Ascending aorta (tissue), 2 donors: ENCODE data around the gene SF1. TPM values are rescaled to one million over a fixed set of nuclear protein-coding genes. Genes with fewer than 3 reads are reported as not detected.

Source experiments
- DNase-seq, 2 donors: peaks; one replicate each; pipeline ENCODE4 v3.0.0-alpha.2; 2019; ENCODE audit warnings: low spot score in 2 of 2
- H3K27ac ChIP-seq, 2 donors: fragments of 200-600 bp; sonication (generic); one replicate each; pipeline ENCODE4 v1.5.1; 2016 to 2017; ENCODE audit warnings: mild to moderate bottlenecking in 1 of 2
- H3K27me3 ChIP-seq: fragments of 200-600 bp; sonication (generic); one replicate; pipeline ENCODE4 v1.5.1; 2017
- H3K36me3 ChIP-seq, 2 donors: fragments of 200-600 bp; sonication (generic); one replicate each; pipeline ENCODE4 v1.5.1; 2016
- H3K4me1 ChIP-seq, 2 donors: fragments of 200-600 bp; sonication (generic); one replicate each; pipeline ENCODE4 v1.5.1; 2016 to 2017; ENCODE audit warnings: mild to moderate bottlenecking in 1 of 2
- H3K4me3 ChIP-seq, 2 donors: fragments of 200-600 bp; sonication (generic); one replicate each; pipeline ENCODE4 v1.5.1; 2016 to 2017; ENCODE audit warnings: mild to moderate bottlenecking in 1 of 2
- H3K9me3 ChIP-seq, 2 donors: fragments of 200-600 bp; sonication (generic); one replicate each; pipeline ENCODE4 v1.5.1; 2016
- intact Hi-C: fragments of 100-400 bp; cut with DNase I; formaldehyde crosslinking; loops from one replicate; pipeline ENCODE4 v1.15.1; 2023
- total RNA-seq: library from RNA; depleted of rRNA; stranded (reverse); fragments of >200 nt; gene quantifications from one replicate; pipeline ENCODE4 v1.1.0, GENCODE V29; 2016
- TF ChIP-seq, protein P1 (sequence below), 3 experiments: fragments of 200-600 bp in 2 of 3; fragments of 450-650 bp in 1 of 3; sonication (generic) in 2 of 3; IDR thresholded peaks; one replicate each; pipeline ENCODE4 v1.5.1; 2016 to 2019; ENCODE audit warnings: antibody characterized with exemption in 3 of 3, mild to moderate bottlenecking in 1 of 3, moderate library complexity in 1 of 3

SF1 gene
- total RNA-seq, 1 donor from 2014 or later: 332 TPM

DNA sequence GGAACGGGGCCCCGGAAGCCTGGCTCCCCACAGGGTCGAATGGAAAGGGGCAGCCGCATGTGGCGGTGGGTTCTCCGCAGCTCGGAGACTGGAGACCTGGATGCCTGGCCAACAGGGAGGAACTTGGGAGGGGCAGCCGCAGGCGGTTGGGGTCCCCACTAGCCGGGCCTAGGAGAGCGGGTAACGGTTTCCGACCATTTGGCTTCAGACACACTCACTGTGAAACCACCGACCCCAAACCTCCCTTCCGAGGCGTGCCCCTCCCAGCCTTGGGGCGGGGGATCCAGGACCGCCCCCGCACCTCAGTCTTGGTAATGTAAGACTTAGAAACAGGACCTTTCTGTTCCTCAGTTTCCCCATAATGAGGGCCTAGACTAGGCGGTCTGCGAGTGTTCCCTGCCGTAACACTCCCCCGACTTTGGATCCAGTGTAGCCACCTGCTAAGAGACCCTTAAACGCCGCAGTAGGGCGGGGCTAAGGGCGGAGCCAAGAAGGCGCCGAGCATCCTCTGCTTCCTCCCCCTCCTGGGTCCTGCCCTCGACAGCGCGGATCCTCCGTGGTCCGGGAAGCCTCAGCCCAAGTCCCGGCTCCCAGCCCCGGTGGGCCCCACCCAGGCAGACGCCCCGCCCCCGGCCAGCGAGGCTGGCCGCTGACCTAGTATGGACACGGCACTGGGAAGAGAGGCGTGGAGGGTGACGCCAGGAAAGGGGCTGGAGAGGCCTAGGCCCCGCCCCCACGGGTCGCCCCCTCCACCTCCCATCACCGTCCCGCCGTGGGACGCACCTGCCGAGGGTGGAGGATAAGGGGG is 32.6 kb downstream of the SF1 start:
- TF ChIP-seq, protein P1, sequence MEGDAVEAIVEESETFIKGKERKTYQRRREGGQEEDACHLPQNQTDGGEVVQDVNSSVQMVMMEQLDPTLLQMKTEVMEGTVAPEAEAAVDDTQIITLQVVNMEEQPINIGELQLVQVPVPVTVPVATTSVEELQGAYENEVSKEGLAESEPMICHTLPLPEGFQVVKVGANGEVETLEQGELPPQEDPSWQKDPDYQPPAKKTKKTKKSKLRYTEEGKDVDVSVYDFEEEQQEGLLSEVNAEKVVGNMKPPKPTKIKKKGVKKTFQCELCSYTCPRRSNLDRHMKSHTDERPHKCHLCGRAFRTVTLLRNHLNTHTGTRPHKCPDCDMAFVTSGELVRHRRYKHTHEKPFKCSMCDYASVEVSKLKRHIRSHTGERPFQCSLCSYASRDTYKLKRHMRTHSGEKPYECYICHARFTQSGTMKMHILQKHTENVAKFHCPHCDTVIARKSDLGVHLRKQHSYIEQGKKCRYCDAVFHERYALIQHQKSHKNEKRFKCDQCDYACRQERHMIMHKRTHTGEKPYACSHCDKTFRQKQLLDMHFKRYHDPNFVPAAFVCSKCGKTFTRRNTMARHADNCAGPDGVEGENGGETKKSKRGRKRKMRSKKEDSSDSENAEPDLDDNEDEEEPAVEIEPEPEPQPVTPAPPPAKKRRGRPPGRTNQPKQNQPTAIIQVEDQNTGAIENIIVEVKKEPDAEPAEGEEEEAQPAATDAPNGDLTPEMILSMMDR (IDR thresholded peaks at IDR 0.05): no peak
- DNase-seq: peak; percentile 88 to 97
- Histone ChIP-seq H3K4me3 (peak overlapping the region; percentile 86 to 89), H3K4me1 (peaks cover 4 to 11% of the 10 kb centered on the region in 2 donors), H3K27me3 (no peaks in the 10 kb centered on the region), H3K27ac (peak overlapping the region; percentile 98), H3K36me3 (peaks cover 0 to 4% of the 10 kb centered on the region in 2 donors), H3K9me3 (no peaks in the 10 kb centered on the region)
- intact Hi-C loops: loop anchor here (1.0 kb wide), 1 partner anchor 33 kb away; the partner anchor contains the start of gene SF1

- TF ChIP-seq, protein P1 (IDR thresholded peaks at IDR 0.05): no peak
- DNase-seq: peak; percentile 51 to 90
Observed at GRCh38 chr11:64745189-64745520, 33.2 kb downstream of the SF1 start.

GRCh38 chr11:64744544-64745188 is 33.7 kb downstream of the SF1 start:
- no peaks in the 10 kb centered on the region for H3K27me3 ChIP-seq
- TF ChIP-seq, protein P1 (IDR thresholded peaks at IDR 0.05): no peak
- H3K27ac ChIP-seq: peak overlapping the region; percentile 98
- intact Hi-C loops: no loop called here
- DNase-seq: no peak
- H3K4me1 ChIP-seq: peaks cover 4 to 11% of the 10 kb centered on the region in 2 donors
- H3K36me3 ChIP-seq: peaks cover 0 to 3% of the 10 kb centered on the region in 2 donors
- peak overlapping the region; percentile 86 to 89 for H3K4me3 ChIP-seq
- no peaks in the 10 kb centered on the region for H3K9me3 ChIP-seq

More at GRCh38 chr11:64745189-64745520, 33.2 kb downstream of the SF1 start:
- H3K27me3 ChIP-seq: no peaks in the 10 kb centered on the region
- peaks cover 0 to under 1% of the 10 kb centered on the region in 2 donors for H3K36me3 ChIP-seq
- intact Hi-C loops: no loop called here
- peaks cover 4 to 11% of the 10 kb centered on the region in 2 donors for H3K4me1 ChIP-seq
- H3K9me3 ChIP-seq: no peaks in the 10 kb centered on the region
- peak overlapping the region; percentile 98 for H3K27ac ChIP-seq
- H3K4me3 ChIP-seq: peak overlapping the region; percentile 86 to 89

DNA sequence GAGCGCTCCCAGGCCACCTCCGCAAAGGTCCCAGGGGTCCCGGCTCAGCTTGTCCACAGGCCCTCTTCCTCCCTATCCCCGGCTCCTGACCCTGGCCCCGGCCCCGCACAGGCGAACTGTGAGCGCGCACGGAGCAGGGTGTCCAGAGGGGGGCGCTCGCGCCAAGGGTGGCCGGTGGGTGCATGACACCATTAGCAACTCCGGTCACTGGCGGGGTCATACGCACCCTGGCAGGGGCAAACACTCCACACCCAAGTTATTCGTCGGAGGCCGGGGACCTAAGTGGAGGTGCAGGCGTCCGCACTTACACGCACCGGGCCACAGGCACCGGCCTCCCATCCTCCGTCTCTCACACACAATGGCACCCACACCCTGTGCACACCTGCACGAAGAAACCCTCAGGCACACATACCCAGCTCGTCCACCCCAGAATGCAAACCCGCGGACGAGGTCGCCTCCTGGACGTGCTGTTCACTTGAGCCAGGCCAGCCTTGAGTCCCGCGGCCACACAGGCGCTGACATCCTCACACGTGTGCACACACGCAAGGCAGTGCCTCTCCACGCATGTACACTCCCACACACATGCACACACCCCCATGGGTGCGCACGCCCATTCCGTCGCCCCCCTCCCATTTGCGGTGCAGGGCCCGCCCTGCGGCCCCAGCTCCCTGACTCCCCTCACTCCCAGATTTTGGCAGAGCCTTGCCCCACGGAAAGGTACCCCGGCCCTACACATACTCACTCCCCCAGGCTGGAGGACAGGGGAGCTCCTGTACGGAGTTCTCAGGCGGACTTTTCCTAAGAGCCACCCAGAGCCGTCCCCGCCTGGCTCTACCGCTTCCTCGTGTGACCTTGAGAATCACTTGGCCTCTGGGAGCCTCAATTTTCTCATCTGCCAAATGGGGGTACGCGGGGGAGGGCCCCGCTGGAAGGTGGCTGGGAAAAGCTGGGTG is 34.5 kb downstream of the SF1 start, which contains the start of gene RASGRP2:
Gene RASGRP2, minus strand, starts transcription at position 552 of the 953 bp plus-strand sequence. CDS start 1,276 bp downstream, outside the sequence.
- H3K4me3 ChIP-seq: peak within 1 kb of the TSS; percentile 86 to 89
- no peaks in the 10 kb centered on the region for H3K9me3 ChIP-seq
- intact Hi-C loops: loop anchor here (1.0 to 2.0 kb wide), 2 partner anchors 16 to 59 kb away; partner anchors contain the start of gene MAP4K2
- H3K36me3 ChIP-seq: peaks cover 0 to 9% of the 10 kb centered on the region in 2 donors
- DNase-seq: peak; percentile 68 to 92
- H3K4me1 ChIP-seq: peaks cover 4 to 11% of the 10 kb centered on the region in 2 donors
- no peaks in the 10 kb centered on the region for H3K27me3 ChIP-seq
- TF ChIP-seq, protein P1 (IDR thresholded peaks at IDR 0.05): peak; percentile 86 to 89 (median 89)
- H3K27ac ChIP-seq: peak within 1 kb of the TSS; percentile 98
